ENCODE measurements around the gene SRCAP. TPM values are rescaled to one million over a fixed set of nuclear protein-coding genes. Genes with fewer than 3 reads are reported as not detected.
A peak's percentile ranks its signal among the peaks of the same experiment; 100 is the strongest.
"Not testable (repeated sequence)": the region's sequence is repeated elsewhere in the genome, so short reads cannot be mapped to it uniquely, and the experiment has no call there.

SRCAP gene
- total RNA-seq, 1 experiment from 2014 or later = 9.4 TPM

DNA sequence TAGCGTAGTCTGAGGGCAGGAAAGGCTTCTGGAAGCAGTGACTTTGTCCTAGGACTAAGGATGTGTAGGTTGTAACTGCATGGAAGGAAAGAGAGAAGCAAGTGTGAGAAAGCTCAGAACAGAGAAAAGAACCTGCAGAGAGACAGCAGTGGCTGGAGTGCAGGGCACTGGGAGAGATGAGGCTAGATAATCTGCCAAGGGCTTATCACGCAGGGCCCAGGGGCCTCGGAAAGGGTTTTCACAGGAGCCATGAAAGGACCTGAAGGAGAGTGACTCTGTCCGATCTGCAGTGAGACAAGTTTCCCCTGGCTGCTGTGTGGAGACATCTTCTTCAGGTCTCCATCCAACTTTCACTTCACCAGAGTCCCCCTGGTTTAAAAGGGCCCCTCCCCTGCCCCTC lies 7.1 kb upstream of the SRCAP start:
- in situ Hi-C loops (cut with HindIII; ENCODE audit: low pct_unique_long_range_greater_than_20kb, low sequenced_read_pairs) = no loop called here
- no peak for DNase-seq (ENCODE audit: low read depth)

DNA sequence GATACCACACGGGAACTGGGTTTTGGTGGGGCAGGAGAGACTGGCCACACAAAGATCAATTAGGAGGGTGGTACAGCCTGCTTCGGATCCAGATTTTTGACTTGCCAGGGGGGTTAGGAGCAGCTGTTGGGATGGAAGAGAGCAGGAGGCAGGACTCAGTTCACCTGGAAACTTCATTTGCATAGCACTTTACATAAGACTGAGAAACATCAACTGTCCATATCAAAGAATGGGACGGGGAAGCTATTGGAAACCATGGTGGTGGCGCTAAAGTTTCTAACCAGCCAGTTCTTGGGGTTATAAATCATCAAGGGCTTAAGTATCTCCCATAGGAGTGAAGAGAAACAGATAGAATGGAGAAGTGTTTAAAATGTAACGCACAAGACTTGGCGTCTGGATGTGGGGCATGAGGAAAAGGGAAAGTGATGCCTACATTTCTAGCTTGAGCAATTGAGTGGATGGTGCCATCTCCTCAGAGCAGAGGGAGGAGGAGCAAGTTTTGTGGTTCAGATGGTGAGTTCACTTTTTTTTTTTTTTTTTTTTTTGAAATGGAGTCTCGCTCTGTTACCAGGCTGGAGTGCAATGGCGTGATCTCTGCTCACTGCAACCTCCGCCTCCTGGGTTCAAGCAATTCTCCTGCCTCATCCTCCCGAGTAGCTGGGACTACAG lies 6.4 kb upstream of the SRCAP start:
- in situ Hi-C loops (cut with HindIII; ENCODE audit: low pct_unique_long_range_greater_than_20kb, low sequenced_read_pairs) = no loop called here
- DNase-seq (ENCODE audit: low read depth) = no peak

DNA sequence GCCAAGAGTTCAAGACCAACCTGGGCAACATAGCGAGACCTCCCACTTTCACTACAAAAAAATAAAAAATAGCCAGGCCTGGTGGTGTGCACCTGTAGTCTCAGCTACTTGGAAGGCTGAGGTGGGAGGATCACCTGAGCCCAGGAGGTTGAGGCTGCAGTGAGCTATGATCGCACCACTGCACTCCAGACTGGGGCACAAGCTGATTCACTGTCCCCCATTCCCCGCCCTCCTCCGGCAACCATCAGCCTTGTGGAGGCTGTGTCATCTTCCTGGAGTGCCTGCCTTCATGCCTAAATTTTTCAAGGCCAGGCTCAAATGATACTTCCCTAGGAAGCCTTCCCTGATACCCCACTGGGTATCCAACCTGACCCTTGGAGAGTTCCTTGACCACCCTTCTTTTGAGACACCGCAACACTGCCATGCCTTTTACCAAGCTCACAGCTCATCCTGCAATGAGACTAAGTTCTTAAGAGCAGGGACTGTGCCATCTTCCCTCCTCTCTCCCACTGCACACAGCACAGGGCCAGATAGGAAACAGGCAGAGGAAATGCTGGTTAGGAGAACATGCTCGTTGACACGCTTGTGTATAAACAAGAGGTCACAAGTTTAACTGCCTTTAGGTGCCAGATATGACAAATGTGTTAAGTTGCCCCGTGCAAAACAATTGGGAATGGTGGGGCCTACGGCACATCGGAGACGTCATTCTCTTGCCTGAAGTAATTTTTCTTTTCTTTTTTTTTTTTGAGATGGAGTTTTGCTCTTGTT lies 3.9 kb upstream of the SRCAP start:
- in situ Hi-C loops (cut with HindIII; ENCODE audit: low pct_unique_long_range_greater_than_20kb, low sequenced_read_pairs) = no loop called here

DNA sequence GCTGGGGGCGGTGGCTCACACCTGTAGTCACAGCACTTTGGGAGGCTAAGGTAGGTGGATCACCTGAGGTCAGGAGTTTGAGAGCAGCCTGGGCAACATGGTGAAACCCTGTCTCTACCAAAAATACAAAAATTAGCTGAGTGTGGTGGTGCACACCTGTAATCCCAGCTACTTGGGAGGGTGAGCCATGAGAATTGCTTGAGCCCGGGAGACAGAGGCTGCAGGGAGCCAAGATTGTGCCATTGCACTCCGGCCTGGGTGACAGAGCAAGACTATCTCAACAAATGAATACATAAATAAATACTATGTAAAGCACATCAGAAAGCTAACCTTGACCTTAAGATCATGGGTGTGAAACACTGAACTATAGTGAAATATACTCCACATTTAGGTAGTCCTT lies 2.3 kb upstream of the SRCAP start:
- in situ Hi-C loops (cut with HindIII; ENCODE audit: low pct_unique_long_range_greater_than_20kb, low sequenced_read_pairs) = not testable (repeated sequence)

More for the DNA sequence above, 3.9 kb upstream of the SRCAP start:
- DNase-seq (ENCODE audit: low read depth) = no peak

DNA sequence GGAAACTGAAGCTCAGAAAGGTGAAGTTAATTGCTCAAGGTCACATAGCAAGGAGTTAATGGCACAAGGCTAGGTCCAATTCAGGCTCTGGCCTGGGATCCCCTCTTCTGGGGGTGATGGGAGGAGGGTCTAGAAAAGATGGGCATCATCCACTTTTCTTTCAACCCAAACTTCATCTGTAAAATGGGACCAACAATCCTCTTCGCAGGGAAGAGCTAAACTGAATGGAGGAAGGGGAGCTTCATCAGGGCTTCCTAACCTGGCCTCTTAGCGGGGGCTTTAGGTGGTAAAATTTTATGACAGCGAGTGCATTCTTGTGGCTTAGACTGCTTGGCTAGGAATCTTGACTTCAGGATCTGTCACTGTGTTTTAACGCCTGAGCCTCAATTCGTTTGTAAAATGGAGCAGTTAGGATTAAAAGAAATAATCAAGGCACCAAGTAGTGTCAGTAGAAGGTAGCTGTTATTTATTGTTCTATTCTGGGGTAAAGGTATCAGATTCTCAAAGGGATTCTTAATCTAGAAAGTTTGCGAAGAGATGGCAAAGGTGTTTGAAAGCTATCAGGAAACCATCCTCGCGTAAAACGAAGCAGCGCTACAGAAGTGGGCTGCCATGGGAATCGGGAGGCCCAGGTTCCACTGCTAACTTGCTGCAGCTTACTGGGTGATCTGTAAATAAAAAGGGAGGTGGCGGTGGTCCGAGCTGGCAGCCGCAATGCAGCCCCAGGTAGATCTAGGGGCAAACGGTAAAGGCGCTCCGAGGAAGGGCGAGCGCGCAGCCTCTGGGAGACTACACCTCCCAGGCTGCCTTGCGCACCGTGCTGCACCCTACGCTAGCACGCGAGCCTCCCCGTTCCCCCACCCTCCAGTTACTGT lies 1.5 kb upstream of the SRCAP start:
- peak; percentile 14 for DNase-seq (ENCODE audit: low read depth)
- in situ Hi-C loops (cut with HindIII; ENCODE audit: low pct_unique_long_range_greater_than_20kb, low sequenced_read_pairs) = no loop called here

More for the DNA sequence above, 2.3 kb upstream of the SRCAP start:
- not testable (repeated sequence) for DNase-seq (ENCODE audit: low read depth)

DNA sequence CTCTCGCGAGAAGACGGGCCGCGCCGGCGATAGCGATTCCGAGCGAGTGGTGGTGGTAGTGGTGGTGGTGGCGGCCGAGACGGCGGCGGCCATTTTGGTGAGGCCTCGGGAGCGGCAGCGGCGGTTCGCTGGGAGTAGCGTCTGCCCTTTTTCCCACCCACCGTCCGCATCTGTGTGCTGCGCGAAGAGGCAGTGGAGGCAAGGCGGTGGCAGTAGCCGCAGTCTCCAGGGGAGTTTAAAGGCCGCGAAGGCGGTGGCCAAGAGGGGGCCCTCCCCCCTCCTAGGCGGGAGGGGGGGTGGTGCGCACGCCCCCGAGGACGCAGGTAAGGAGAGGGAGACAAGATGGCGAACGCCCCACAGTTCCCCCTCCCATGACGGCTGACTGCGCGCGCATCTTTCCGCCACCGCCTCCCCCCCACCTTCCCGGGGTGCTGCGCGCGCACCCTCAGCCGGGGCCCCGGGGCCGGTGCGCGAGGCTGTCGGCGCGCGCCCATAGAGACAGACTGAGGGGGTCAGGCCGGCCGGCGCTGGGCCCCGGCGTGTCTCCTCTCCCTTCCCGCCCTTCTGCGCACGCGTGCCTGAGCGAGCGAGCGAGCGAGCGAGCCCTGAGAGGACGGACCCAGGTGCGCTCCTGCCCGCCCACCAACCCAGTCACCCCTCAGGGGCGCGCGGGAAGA lies 694 bp upstream of the SRCAP start:
- peak; percentile 99 for DNase-seq (ENCODE audit: low read depth)
- in situ Hi-C loops (cut with HindIII; ENCODE audit: low pct_unique_long_range_greater_than_20kb, low sequenced_read_pairs) = no loop called here

DNA sequence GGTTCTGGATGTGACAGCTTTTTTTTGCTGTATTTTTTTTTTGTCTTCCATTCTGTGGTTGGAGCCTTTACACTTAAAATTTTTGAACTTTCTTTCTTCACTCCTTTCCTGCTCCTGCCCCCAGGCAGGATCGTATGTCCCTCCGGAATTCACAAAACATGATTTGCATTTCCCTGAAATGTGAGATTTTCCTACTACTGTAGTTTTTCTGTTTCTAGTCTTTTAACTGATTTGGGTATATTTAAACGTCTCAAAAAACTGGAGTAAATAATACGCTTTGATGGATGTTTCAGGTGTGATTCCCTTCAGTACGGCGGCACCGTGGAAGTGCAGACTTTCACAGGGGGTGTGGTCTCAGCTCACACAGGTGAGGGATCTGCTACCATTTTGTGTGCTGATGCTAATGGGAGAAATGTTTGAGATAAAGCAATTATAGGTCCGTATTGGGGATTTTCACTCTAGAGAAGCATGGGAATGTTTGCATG lies 686 bp downstream of the SRCAP start:
- no peak for DNase-seq (ENCODE audit: low read depth)
- in situ Hi-C loops (cut with HindIII; ENCODE audit: low pct_unique_long_range_greater_than_20kb, low sequenced_read_pairs) = no loop called here

DNA sequence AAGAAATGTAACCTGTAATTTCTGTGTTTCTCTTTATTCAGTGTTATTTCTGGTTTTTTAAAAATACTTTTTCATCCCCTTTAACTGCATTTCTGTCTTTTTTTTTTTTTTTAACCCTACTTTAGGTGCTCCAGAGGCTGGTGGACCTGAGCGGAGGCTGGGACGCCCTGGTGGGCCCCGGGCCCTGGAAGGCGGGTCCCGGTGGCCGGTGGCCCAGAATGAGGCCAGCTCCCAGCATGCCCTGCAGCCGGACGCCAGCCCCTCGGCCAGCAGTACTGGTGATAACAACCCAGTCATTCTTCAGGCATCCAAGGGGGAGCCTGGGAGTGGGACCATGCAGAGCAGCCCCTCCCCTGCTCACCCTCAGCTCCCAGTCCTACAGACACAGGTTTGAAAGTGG lies 1.5 kb downstream of the SRCAP start:
- no peak for DNase-seq (ENCODE audit: low read depth)
- in situ Hi-C loops (cut with HindIII; ENCODE audit: low pct_unique_long_range_greater_than_20kb, low sequenced_read_pairs) = no loop called here

DNA sequence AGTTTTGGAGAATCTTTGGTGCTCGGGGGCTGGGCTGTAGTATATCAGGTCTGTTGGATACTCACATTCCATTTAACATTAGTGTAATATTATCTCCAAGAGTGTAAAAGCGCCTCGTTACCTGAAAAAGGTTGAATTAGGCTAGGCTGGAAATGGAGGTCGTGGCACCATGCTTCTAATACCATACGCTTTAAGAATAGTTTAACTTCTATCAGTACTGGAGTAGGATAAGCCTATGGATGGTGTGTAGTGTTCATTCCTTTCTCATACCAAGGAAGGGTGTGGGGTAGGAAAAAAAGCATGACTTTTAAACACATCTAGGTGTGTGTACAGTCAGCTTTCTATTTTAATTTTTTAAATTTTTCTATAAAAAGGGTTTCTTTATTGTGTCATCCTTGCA lies 2.0 kb downstream of the SRCAP start:
- no peak for DNase-seq (ENCODE audit: low read depth)
- in situ Hi-C loops (cut with HindIII; ENCODE audit: low pct_unique_long_range_greater_than_20kb, low sequenced_read_pairs) = no loop called here

DNA sequence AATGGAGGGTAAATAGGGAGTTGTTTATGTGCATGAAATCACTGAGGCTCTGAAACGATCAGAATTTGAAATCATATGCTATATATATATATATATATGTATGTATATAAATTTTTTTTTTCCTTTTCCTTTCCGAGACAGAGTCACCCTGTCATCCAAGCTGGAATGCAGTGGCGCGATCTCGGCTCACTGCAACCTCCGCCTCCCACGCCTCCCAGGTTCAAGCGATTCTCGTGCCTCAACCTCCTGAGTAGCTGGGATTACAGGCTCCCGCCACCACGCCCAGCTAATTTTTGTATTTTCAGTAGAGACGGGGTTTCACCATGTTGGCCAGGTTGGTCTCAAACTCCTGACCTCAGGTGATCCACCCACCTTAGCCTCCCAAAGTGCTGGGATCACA lies 4.1 kb downstream of the SRCAP start:
- in situ Hi-C loops (cut with HindIII; ENCODE audit: low pct_unique_long_range_greater_than_20kb, low sequenced_read_pairs); DNase-seq (ENCODE audit: low read depth): not testable (repeated sequence)

DNA sequence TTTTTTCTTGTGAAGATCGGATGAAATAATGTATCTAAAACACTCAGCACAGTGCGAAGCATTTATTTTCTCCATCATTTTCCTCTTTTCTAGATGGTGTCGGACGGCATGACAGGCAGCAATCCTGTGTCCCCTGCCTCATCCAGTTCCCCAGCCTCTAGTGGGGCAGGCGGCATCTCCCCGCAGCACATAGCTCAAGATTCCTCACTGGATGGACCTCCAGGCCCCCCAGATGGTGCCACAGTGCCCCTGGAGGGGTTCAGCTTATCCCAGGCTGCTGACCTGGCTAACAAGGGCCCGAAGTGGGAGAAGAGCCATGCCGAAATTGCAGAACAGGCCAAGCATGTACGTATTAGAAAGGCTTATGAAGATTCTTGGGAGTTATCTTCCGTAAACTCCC lies 5.0 kb downstream of the SRCAP start:
- in situ Hi-C loops (cut with HindIII; ENCODE audit: low pct_unique_long_range_greater_than_20kb, low sequenced_read_pairs) = no loop called here
- no peak for DNase-seq (ENCODE audit: low read depth)

DNA sequence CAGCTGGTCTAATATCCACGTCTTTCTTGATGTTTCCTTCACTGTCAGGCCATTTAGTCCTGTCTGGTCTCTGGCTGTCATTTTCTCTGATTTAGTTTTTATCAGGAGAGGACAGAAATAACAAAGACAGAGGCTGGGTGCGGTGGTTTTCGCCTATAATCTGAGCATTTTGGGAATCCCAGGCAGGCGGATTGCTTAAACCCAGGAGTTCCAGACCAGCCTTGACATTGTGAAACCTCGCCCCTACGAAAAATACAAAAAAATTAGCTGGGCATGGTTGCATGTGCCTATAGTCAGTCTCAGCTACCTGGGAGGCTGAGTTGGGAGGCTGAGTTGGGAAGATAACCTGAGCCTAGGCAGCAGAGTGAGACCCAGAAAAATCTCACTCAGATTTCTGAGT lies 7.1 kb downstream of the SRCAP start:
- in situ Hi-C loops (cut with HindIII; ENCODE audit: low pct_unique_long_range_greater_than_20kb, low sequenced_read_pairs) = no loop called here
- no peak for DNase-seq (ENCODE audit: low read depth)

DNA sequence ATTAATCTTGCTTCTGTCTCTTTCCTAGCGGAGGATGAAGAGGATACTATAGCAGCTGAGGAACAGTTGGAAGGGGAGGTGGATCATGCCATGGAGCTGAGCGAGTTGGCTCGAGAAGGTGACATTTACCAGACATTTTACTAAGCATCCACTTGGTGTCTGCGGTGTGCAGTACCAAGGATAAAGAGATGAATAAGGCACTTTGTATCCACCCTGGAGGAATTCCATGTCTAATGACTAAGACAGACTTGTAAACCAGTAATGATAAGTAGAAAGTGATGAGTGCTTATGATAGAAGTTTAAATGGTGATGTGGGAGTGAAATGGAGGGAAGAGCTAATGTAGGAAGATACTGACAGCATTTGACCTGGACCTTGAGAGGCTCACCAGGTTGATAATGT lies 12.0 kb downstream of the SRCAP start:
- in situ Hi-C loops (cut with HindIII; ENCODE audit: low pct_unique_long_range_greater_than_20kb, low sequenced_read_pairs) = no loop called here
- DNase-seq (ENCODE audit: low read depth) = no peak

DNA sequence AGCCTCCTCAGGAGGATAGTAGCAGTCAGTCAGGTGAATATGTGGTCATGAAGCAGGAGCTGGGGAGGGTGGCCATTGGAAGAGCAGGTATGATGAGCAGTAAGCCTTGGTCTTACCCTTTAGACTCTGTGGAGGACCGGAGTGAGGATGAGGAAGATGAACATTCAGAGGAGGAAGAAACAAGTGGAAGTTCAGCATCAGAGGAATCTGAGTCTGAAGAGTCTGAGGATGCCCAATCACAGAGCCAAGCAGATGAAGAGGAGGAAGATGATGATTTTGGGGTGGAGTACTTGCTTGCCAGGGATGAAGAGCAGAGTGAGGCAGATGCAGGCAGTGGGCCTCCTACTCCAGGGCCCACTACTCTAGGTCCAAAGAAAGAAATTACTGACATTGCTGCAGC lies 12.7 kb downstream of the SRCAP start:
- no peak for DNase-seq (ENCODE audit: low read depth)
- in situ Hi-C loops (cut with HindIII; ENCODE audit: low pct_unique_long_range_greater_than_20kb, low sequenced_read_pairs) = no loop called here

DNA sequence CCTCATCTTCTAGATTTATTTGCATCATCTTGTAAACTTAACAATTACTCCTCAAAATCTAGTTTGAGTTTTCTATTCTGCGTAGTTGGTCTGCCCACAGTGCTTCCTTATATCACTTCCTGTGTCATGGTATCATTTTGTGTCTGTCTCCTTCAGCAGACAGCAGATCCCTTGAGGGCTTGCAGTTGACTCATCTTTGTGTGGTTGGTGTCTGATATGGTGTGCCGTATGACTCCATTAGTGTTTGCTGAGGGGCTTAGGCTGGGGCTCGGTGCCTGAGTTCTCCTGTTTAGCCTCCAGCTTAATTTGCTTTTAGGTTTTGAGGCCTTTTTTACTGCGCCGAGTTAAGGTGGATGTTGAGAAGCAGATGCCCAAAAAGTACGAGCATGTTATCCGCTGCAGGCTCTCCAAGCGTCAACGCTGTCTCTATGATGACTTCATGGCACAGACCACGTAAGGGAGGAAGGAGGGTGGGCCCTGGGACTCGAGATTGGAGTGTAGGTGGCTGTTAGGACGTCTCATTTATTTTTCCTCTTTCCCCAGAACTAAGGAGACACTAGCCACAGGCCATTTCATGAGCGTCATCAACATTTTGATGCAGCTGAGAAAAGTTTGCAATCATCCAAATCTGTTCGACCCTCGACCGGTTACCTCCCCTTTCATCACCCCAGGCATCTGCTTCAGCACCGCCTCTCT lies 16.9 kb downstream of the SRCAP start:
- in situ Hi-C loops (cut with HindIII; ENCODE audit: low pct_unique_long_range_greater_than_20kb, low sequenced_read_pairs) = no loop called here
- no peak for DNase-seq (ENCODE audit: low read depth)

DNA sequence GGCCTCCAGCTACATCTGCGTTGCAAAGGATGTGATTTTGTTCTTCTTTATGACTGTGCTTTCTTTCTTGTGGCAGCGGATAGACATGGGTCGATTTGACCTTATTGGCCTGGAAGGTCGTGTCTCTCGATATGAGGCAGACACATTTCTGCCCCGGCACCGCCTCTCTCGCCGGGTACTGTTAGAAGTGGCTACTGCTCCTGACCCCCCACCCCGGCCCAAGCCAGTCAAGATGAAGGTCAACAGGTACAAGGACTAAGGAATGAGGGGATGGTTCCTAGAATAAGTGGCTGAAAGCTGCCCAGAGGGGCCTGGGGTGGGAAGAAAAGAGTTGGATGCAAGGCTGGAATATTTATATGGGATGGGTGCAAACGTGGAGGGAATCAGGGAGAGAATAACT lies 21.1 kb downstream of the SRCAP start:
- no peak for DNase-seq (ENCODE audit: low read depth)
- in situ Hi-C loops (cut with HindIII; ENCODE audit: low pct_unique_long_range_greater_than_20kb, low sequenced_read_pairs) = no loop called here

DNA sequence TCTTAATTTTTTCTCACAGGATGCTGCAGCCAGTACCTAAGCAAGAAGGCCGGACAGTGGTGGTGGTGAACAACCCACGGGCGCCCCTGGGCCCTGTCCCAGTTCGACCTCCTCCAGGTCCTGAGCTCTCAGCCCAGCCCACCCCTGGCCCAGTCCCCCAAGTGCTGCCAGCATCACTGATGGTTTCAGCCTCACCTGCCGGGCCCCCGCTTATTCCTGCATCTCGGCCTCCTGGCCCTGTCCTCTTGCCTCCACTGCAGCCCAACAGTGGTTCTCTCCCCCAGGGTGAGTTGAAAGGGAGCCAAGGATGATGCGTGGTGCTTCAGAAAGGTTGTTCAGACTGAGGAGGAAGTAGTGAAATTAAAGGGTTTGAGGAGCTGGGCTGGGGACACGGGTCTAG lies 21.7 kb downstream of the SRCAP start:
- in situ Hi-C loops (cut with HindIII; ENCODE audit: low pct_unique_long_range_greater_than_20kb, low sequenced_read_pairs) = no loop called here
- DNase-seq (ENCODE audit: low read depth) = no peak

DNA sequence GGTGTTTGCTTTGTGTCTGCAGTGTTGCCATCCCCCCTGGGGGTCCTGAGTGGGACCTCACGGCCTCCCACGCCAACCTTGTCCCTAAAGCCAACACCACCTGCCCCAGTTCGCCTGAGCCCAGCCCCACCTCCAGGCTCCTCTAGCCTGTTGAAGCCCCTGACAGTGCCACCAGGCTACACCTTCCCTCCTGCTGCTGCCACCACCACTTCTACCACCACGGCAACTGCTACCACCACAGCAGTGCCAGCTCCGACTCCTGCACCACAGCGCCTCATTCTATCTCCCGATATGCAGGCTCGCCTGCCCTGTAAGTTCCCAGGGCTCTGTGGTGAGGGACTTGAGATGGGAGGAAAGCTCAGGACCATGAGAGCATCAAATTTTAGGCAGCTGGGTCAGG lies 22.2 kb downstream of the SRCAP start:
- in situ Hi-C loops (cut with HindIII; ENCODE audit: low pct_unique_long_range_greater_than_20kb, low sequenced_read_pairs) = no loop called here
- no peak for DNase-seq (ENCODE audit: low read depth)

Measured in Caki2 (cell line).